ENCODE measurements around the gene ELMO1.

GRCh38 chr7:37198041-37198905 lies 250.4 kb downstream of the ELMO1 start:
- TF ChIP-seq CTCF (IDR thresholded peaks at IDR 0.05; ENCODE audit: low read depth, low read length, missing input control) (no peak), REST (IDR thresholded peaks at IDR 0.05) (no peak), NR2F2 (IDR thresholded peaks at IDR 0.05) (no peak), RXRA (IDR thresholded peaks at IDR 0.05) (peak in 1 of 2 donors; percentile 47), TAF1 (conservative IDR thresholded peaks at IDR 0.05) (no peak), FOXA2 (IDR thresholded peaks at IDR 0.05) (no peak), ATF3 (IDR thresholded peaks at IDR 0.05) (peak; percentile 8), SP1 (IDR thresholded peaks at IDR 0.05) (no peak), JUND (IDR thresholded peaks at IDR 0.05) (no peak), RAD21 (IDR thresholded peaks at IDR 0.05) (no peak), MAX (IDR thresholded peaks at IDR 0.05) (peak; percentile 2)

All from liver (tissue), 3 donors.